Activated T-helper 1 cell treated with Interleukin-2 at 50 U/mL for 16 hours (primary cell): ENCODE data around the gene CEP97.

Experiments
- DNase-seq: peaks from one replicate; pipeline ENCODE4 v3.0.0-alpha.2; 2020; ENCODE audit warnings: low read depth

Gene CEP97

GRCh38 chr3:101778385-101779046, 54.1 kb downstream of the CEP97 start:
- DNase-seq: no peak

GRCh38 chr3:101779047-101779821, 54.8 kb downstream of the CEP97 start, which contains the start of gene NXPE3:
Gene NXPE3 (plus strand): TSS chr3:101779211. CDS start chr3:101785597, 6,386 bp downstream.
- DNase-seq: peak; percentile 87

GRCh38 chr3:101779822-101780381, 55.5 kb downstream of the CEP97 start:
- no peak for DNase-seq

GRCh38 chr3:101780661-101781060, 56.2 kb downstream of the CEP97 start:
- DNase-seq: no peak

- no peak for DNase-seq
Observed at GRCh38 chr3:101781166-101781565, 56.8 kb downstream of the CEP97 start.

GRCh38 chr3:101784855-101785613, 60.6 kb downstream of the CEP97 start:
- DNase-seq: no peak

- no peak for DNase-seq
Observed at GRCh38 chr3:101791778-101792177, 67.4 kb downstream of the CEP97 start.

- DNase-seq: no peak
Observed at GRCh38 chr3:101796077-101796680, 71.8 kb downstream of the CEP97 start.

- no peak for DNase-seq
Observed at GRCh38 chr3:101801174-101801573, 76.8 kb downstream of the CEP97 start.

GRCh38 chr3:101802179-101802578, 77.8 kb downstream of the CEP97 start:
- no peak for DNase-seq

- no peak for DNase-seq
Observed at GRCh38 chr3:101803173-101803782, 78.9 kb downstream of the CEP97 start.

GRCh38 chr3:101803939-101804338, 79.5 kb downstream of the CEP97 start:
- DNase-seq: no peak

GRCh38 chr3:101806491-101806890, 82.1 kb downstream of the CEP97 start:
- no peak for DNase-seq

- no peak for DNase-seq
Observed at GRCh38 chr3:101807888-101808287, 83.5 kb downstream of the CEP97 start.

- no peak for DNase-seq
Observed at GRCh38 chr3:101809178-101810021, 85.0 kb downstream of the CEP97 start.

- DNase-seq: no peak
Observed at GRCh38 chr3:101810022-101810418, 85.6 kb downstream of the CEP97 start.

- DNase-seq: no peak
Observed at GRCh38 chr3:101811875-101812274, 87.5 kb downstream of the CEP97 start.

GRCh38 chr3:101812895-101813294, 88.5 kb downstream of the CEP97 start:
- DNase-seq: no peak

GRCh38 chr3:101813817-101814440, 89.5 kb downstream of the CEP97 start:
- DNase-seq: no peak

GRCh38 chr3:101814835-101815234, 90.4 kb downstream of the CEP97 start:
- DNase-seq: no peak
